Rectal smooth muscle tissue (tissue), 1 donor: ENCODE results near the gene TBC1D1.
A peak's percentile ranks its signal among the peaks of the same experiment; 100 is the strongest.
"Not testable (repeated sequence)": the region's sequence is repeated elsewhere in the genome, so short reads cannot be mapped to it uniquely, and the experiment has no call there.

ENCODE experiments used
- H3K27ac ChIP-seq: one replicate; pipeline ENCODE4 v1.7.0; 2013; ENCODE audit warnings: low read depth, low read length, inconsistent platforms
- H3K27me3 ChIP-seq: one replicate; pipeline ENCODE4 v1.7.0; 2013; ENCODE audit warnings: low read length; ENCODE audit not compliant: control insufficient read depth, insufficient read depth
- H3K36me3 ChIP-seq: one replicate; pipeline ENCODE4 v1.7.0; 2013; ENCODE audit warnings: low read length; ENCODE audit not compliant: control insufficient read depth, insufficient read depth
- H3K4me1 ChIP-seq: one replicate; pipeline ENCODE4 v1.7.0; 2013; ENCODE audit warnings: low read length; ENCODE audit not compliant: control insufficient read depth, insufficient read depth
- H3K4me3 ChIP-seq: one replicate; pipeline ENCODE4 v1.7.0; 2013; ENCODE audit warnings: low read length
- H3K9ac ChIP-seq: one replicate; pipeline ENCODE4 v1.7.0; 2013; ENCODE audit warnings: low read length

Gene TBC1D1

DNA sequence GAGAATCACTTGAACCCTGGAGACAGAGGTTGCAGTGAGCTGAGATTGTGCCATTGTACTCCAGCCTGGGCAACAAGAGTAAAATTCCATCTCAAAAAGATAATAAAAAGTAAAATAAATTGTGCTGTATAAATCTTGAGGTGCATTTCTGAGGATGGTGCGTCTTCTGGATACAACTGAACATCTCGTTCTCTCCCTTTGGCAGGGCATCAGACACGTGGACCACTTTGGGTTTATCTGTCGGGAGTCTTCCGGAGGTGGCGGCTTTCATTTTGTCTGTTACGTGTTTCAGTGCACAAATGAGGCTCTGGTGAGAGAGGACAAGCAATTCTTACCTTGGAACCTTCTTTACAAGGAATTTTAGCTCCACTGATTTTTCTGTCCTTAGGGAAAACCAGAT, 129.5 kb downstream of the TBC1D1 start:
- H3K27me3 ChIP-seq: no peaks in the 10 kb centered on the region
- peaks cover 22% of the 10 kb centered on the region for H3K4me1 ChIP-seq
- peaks cover 8% of the 10 kb centered on the region for H3K36me3 ChIP-seq
- peak overlapping the region; percentile 1 for H3K27ac ChIP-seq
- H3K9ac ChIP-seq: no peak overlapping the region
- H3K4me3 ChIP-seq: no peak overlapping the region

DNA sequence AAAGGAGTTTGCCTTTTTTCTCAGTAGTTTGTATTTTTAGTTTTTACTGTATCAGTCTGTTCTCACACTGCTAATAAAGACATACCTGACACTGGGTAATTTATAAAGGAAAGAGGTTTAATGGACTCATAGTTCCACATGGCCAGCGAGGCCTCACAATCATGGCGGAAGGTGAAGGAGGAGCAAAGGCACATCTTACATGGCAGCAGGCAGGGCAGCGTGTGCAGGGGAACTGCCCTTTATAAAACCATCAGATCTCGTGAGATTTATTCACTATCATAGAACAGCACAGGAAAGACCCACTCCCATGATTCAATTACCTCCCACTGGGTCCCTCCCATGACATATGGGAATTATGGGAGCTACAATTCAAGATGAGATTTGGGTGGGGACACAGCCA, 130.1 kb downstream of the TBC1D1 start:
- peaks cover 19% of the 10 kb centered on the region for H3K4me1 ChIP-seq
- H3K9ac ChIP-seq, H3K4me3 ChIP-seq, H3K27me3 ChIP-seq, H3K27ac ChIP-seq: not testable (repeated sequence)
- H3K36me3 ChIP-seq: peaks cover 10% of the 10 kb centered on the region

GRCh38 chr4:38021751-38022150, 130.9 kb downstream of the TBC1D1 start:
- Histone ChIP-seq H3K36me3 (peaks cover 10% of the 10 kb centered on the region), H3K4me1 (peaks cover 19% of the 10 kb centered on the region), H3K4me3 (no peak overlapping the region), H3K9ac (no peak overlapping the region), H3K27me3 (no peaks in the 10 kb centered on the region), H3K27ac (peak overlapping the region; percentile 51)

DNA sequence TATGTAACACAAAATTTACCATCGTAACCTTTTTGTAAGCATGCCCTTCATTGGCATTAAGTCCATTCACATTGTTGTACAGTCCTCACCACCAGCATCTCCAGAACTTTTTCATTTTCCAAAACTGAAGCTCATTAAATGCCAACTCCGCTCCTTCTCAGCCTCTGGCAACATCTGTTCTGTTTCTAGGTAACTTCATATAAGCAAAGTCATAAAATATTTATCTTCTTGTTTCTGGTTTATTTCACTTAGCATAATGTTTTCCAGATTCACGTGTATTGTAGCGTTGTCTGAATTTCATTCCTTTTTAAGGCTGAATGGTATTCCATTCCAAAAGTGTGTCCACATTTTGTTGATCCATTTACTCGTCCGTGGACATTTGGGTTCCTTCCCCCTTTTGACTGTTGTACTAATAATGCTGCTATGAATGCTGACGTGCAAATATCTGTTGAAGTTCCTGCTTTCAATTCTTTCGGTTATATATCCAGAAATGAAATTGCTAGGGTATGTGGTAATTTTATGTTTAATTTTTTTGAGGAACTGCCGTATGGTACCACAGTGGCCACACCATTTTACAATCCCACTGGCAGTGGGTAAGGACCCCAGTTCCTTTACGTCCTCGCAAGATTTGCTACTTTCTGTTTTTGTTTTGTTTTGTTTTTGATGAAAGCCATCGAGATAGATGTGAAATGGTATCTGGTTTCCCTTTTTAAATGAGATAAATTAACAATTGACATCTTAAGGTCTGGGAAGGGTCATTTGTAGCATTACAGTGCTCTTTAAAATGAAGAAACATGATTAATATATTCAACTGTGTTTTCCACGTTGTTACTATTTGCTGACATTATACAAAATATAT, 132.7 kb downstream of the TBC1D1 start:
- peaks cover 17% of the 10 kb centered on the region for H3K4me1 ChIP-seq
- H3K27me3 ChIP-seq: no peaks in the 10 kb centered on the region
- H3K36me3 ChIP-seq: peaks cover 14% of the 10 kb centered on the region
- no peak overlapping the region for H3K4me3 ChIP-seq
- peak overlapping the region; percentile 88 for H3K27ac ChIP-seq
- H3K9ac ChIP-seq: no peak overlapping the region

DNA sequence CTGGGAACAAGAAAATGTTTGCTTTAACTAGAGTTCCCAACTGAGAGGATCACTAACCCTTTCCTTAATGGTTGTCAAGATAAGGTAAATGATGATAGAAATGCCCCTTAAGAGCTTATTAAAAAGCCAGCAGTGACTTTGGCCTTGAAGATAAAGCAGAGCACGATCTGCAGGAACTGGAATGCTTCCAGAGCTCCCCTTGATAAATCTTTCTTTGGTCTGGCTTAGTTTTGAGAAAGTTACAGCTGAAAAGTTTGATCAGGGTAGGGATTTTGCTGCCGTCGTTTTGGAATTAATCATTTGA, 133.3 kb downstream of the TBC1D1 start:
- Histone ChIP-seq H3K27ac (peak overlapping the region; percentile 88), H3K36me3 (peaks cover 14% of the 10 kb centered on the region), H3K4me1 (peaks cover 20% of the 10 kb centered on the region), H3K9ac (no peak overlapping the region), H3K4me3 (no peak overlapping the region), H3K27me3 (no peaks in the 10 kb centered on the region)

DNA sequence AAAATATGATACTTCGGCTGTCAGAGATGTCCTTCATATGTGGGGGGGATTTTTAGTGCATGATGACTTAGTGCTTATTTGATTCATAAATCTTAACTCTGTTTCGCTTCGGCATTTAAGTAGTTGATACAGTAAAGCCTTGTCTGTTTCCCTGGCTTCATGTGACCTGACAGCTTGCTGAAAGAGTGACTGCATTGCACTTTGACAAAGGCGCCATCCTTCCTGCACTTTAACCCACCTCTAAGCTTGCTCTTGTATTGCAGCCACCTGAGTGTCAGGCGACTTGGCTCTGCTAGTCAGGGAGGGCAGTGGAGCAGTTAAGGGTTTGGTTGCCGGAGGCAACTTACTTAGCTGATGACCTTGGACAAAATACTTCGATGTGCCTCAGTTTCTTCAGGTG, 134.8 kb downstream of the TBC1D1 start:
- Histone ChIP-seq H3K4me1 (peaks cover 24% of the 10 kb centered on the region), H3K9ac (no peak overlapping the region), H3K36me3 (peaks cover 11% of the 10 kb centered on the region), H3K4me3 (no peak overlapping the region), H3K27me3 (no peaks in the 10 kb centered on the region), H3K27ac (peak overlapping the region; percentile 88)

DNA sequence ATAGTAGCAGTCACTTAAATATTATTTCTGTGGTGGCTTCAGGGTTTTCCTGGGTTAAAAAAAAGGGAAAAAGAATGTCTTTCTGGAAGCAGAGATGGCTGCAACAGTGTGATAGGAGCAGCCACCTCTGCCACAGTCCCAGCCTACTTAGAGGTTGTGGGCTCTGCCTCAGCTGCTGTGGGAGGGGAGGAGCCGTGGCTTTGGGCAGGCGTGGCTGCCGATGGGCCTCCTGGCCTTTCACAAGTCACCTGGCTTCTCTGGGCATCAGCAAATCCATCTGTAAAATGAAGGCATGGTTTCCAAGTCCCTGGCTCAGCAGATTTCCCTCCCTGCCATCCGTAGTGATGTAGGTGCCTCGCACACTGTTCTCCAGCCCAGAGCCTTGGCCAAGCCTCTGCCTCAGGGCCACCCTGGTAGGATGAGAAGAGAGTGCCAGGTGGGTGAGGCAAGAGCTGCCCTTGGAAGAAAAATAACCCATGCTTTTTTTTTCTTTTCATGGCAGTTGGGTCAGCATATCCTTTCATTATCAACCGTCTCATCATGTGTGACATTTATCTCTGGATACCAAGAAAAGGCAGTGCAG, 135.4 kb downstream of the TBC1D1 start:
- peak overlapping the region; percentile 88 for H3K27ac ChIP-seq
- H3K9ac ChIP-seq: no peak overlapping the region
- peaks cover 11% of the 10 kb centered on the region for H3K36me3 ChIP-seq
- no peak overlapping the region for H3K4me3 ChIP-seq
- no peaks in the 10 kb centered on the region for H3K27me3 ChIP-seq
- peaks cover 24% of the 10 kb centered on the region for H3K4me1 ChIP-seq

DNA sequence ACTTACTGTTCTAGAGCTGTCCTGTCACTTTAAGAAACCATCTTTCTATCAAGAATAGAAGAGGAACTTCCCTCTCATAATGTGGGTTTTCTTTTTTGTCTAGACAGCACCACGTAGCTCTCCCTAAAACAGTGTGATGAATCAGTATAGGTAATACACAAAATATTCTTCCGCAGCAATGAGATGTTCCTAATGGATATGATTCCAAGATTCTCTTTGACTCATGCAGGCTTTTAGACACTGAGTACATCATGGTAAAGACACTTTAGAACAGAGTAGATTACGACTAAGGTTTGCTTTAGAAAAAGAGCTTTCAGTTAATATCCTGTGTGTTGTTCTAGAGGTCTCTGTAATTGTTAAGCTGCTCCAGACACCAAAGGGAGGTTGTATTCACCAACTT, 139.1 kb downstream of the TBC1D1 start:
- H3K4me1 ChIP-seq: peaks cover 20% of the 10 kb centered on the region
- H3K27ac ChIP-seq: peak overlapping the region; percentile 66
- no peak overlapping the region for H3K9ac ChIP-seq
- H3K4me3 ChIP-seq: no peak overlapping the region
- no peaks in the 10 kb centered on the region for H3K27me3 ChIP-seq
- H3K36me3 ChIP-seq: peaks cover 8% of the 10 kb centered on the region

DNA sequence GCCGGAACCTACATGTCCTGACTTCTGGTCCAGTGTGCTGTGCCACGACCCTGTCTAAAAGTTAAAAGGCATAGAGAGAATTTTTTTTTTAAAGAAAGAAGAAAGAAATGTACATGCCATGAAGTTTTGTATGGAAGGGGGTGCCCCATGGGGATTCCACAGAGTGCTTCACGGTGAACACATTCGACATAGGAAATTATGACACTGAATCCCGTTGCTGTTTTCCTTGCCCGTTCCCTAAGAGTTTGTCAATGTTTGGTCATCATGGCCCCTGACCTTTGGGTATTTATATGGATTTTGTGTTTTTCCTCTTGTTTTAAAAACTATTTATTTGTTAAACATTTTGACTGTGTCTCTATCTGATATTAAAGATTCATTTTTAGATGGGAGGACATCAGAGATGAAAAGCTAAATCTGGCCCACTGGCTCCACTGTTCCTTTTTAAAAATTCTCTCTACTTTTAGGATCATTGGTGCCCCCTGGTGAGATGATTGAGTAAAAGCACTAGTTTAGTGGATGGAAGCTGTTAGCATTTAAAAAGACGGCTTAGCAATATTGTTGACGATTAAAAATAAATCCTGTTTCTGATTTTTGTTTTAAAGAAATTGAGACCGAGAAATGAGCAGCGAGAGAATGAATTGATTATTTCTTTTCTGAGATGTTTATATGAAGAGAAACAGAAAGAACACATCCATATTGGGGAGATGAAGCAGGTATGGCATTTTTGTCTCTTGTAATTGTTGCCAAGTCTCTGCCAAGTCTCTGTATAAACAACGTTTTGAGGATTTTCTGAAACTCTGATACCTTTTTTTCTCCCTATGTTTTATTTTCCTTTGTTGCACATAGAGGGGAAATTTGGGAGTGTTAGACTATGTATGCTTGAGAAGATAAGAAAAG, 144.3 kb downstream of the TBC1D1 start:
- Histone ChIP-seq H3K27ac (peak overlapping the region; percentile 3), H3K4me3 (no peak overlapping the region), H3K4me1 (peaks cover 11% of the 10 kb centered on the region), H3K27me3 (no peaks in the 10 kb centered on the region), H3K9ac (no peak overlapping the region), H3K36me3 (peaks cover 2% of the 10 kb centered on the region)

DNA sequence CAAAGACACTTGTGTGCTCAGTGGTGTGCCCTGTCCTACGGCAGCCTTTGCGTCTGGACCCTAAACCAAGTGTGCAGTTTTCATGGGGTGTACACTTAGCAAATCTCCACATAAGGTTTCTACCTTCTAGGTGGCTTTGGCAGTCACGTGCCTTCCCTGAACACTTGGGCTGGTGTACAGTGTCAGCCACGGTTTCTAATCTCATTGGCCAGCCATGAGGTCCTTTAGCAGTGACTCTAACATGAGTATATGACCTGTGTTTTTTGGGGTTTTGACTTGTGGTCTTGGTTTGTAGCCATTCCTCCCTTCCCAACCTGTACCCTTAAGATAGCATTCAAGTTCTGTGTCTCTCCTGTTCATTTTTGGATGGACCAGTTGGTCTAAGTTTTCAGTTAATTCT, 145.7 kb downstream of the TBC1D1 start:
- H3K27ac ChIP-seq: no peak overlapping the region

DNA sequence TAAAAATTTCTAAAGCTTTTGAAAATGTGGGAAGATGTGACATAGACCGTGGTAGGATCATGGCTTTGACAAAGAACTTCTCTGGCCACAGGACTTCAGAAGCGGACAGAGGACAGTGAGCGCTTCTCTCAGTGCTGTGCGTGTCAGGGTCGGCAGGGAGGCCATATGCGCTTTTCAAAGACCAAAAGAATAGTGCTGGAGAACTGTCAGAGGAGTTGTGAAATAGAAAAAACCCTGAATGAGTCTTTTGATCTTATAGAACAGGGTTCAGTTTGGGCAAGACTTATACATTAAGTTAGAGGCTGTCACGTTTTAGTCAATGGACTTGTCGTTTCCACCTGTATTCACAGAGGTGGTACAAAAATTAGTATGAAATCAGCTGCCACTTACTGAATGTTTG, 146.7 kb downstream of the TBC1D1 start:
- H3K9ac ChIP-seq: no peak overlapping the region
- peaks cover 2% of the 10 kb centered on the region for H3K36me3 ChIP-seq
- no peaks in the 10 kb centered on the region for H3K27me3 ChIP-seq
- no peak overlapping the region for H3K4me3 ChIP-seq
- H3K27ac ChIP-seq: no peak overlapping the region
- peaks cover 11% of the 10 kb centered on the region for H3K4me1 ChIP-seq

More for the DNA sequence above, 145.7 kb downstream of the TBC1D1 start:
- H3K9ac ChIP-seq: no peak overlapping the region
- H3K4me3 ChIP-seq: no peak overlapping the region
- H3K36me3 ChIP-seq: peaks cover 2% of the 10 kb centered on the region
- H3K4me1 ChIP-seq: peaks cover 11% of the 10 kb centered on the region
- H3K27me3 ChIP-seq: no peaks in the 10 kb centered on the region

DNA sequence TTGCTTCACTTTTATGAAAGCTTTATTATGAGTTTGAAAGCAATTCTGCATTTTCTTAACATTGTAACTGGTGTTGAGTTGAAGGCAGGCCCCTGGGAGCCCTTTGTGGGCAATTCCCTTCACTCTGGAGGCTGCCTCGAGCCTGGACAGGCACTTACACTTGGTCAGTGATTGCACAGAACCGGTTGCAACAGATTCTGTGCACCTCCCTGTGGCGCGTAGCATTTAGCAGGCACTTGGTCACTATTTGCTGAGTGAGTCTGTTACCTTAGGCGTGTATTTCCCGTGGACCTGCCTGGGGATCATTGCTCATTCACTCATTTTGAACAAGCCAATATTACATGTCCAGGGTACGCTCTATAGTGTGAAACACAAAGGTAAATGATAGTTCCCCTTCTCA, 149.7 kb downstream of the TBC1D1 start:
- H3K27ac ChIP-seq: no peak overlapping the region
- H3K4me1 ChIP-seq: peaks cover 4% of the 10 kb centered on the region
- no peaks in the 10 kb centered on the region for H3K27me3 ChIP-seq
- peaks cover 8% of the 10 kb centered on the region for H3K36me3 ChIP-seq
- no peak overlapping the region for H3K4me3 ChIP-seq
- no peak overlapping the region for H3K9ac ChIP-seq
